H1 (cell line): ENCODE measurements around the gene VSTM2L. TPM values are rescaled to one million over a fixed set of nuclear protein-coding genes. Genes with fewer than 3 reads are reported as not detected.

Experiments
- CTCF ChIA-PET: fragments of 300-600 bp; sonication (Branson Sonifier 250); formaldehyde crosslinking; loops from one replicate; lab custom pipeline; 2021; ENCODE audit not compliant: partially characterized antibody; lab: Charles Lee
- POLR2A ChIA-PET: fragments of 300-600 bp; sonication (Branson Sonifier 250); formaldehyde crosslinking; loops from one replicate; lab custom pipeline; 2021; ENCODE audit warnings: inconsistent platforms; ENCODE audit not compliant: partially characterized antibody; lab: Charles Lee
- DNase-seq, 2 experiments: peaks; one replicate each; pipeline versions ENCODE4 v3.0.0 to v3.0.0-alpha.2; 2010 to 2022; ENCODE audit warnings: low spot score in 2 of 2, low read depth in 1 of 2, mixed read lengths in 1 of 2
- FAIRE-seq: peaks from 2 replicates; lab custom pipeline; 2011; peaks lifted over from hg19 to GRCh38; lab: Jason Lieb, UNC
- H2AFZ ChIP-seq: 2 replicates; pipeline ENCODE4 v1.8.1; 2012; ENCODE audit warnings: low read length, inconsistent platforms
- H2AK5ac ChIP-seq: 2 replicates; pipeline ENCODE4 v1.6.1; 2013; ENCODE audit warnings: low read depth, low read length
- H2BK120ac ChIP-seq: replicated peaks from 2 replicates; pipeline ENCODE3; 2013; ENCODE audit warnings: low read depth, low read length, inconsistent platforms
- H2BK12ac ChIP-seq: 2 replicates; pipeline ENCODE4 v1.6.1; 2013; ENCODE audit warnings: low read depth, low read length
- H2BK15ac ChIP-seq: 2 replicates; pipeline ENCODE4 v1.6.1; 2013; ENCODE audit warnings: low read length
- H2BK20ac ChIP-seq: 2 replicates; pipeline ENCODE4 v1.6.1; 2013; ENCODE audit warnings: low read length
- H2BK5ac ChIP-seq: 2 replicates; pipeline ENCODE4 v1.6.1; 2013; ENCODE audit warnings: low read depth, low read length
- H3K14ac ChIP-seq: 2 replicates; pipeline ENCODE4 v1.6.1; 2013; ENCODE audit warnings: inconsistent platforms; ENCODE audit not compliant: insufficient read length
- H3K18ac ChIP-seq: 2 replicates; pipeline ENCODE4 v1.6.1; 2013; ENCODE audit warnings: low read length; ENCODE audit errors: extremely low read depth
- H3K23ac ChIP-seq: 2 replicates; pipeline ENCODE4 v1.6.1; 2013; ENCODE audit warnings: inconsistent platforms; ENCODE audit not compliant: insufficient read length
- H3K23me2 ChIP-seq: 2 replicates; pipeline ENCODE4 v1.6.1; 2013; ENCODE audit warnings: low read depth, low read length
- H3K27ac ChIP-seq: 2 replicates; pipeline ENCODE4 v1.6.1; 2011; ENCODE audit warnings: low read depth, low read length, inconsistent platforms
- H3K27me3 ChIP-seq, 4 experiments: replicated peaks in 1 of 4; 1 replicate in 1 of 4; 2 replicates in 3 of 4; pipeline versions ENCODE4 v1.6.1 to v1.8.1; 2011 to 2013; ENCODE audit warnings: low read length in 3 of 4, mild to moderate bottlenecking in 3 of 4, inconsistent platforms in 2 of 4, mixed read lengths in 2 of 4, moderate library complexity in 1 of 4; ENCODE audit not compliant: control insufficient read depth in 3 of 4, insufficient read depth in 3 of 4; ENCODE audit errors: extremely low read depth in 1 of 4
- H3K36me3 ChIP-seq, 4 experiments: 2 replicates each; pipeline versions ENCODE4 v1.6.1 to v1.8.1; 2011 to 2013; ENCODE audit warnings: mild to moderate bottlenecking in 4 of 4, low read length in 3 of 4, moderate library complexity in 2 of 4, control low read depth in 1 of 4, inconsistent platforms in 1 of 4; ENCODE audit not compliant: insufficient read depth in 4 of 4, control insufficient read depth in 2 of 4
- H3K4ac ChIP-seq: replicated peaks from 2 replicates; pipeline ENCODE3; 2013; ENCODE audit warnings: low read length, low read depth, mixed read lengths, inconsistent platforms; ENCODE audit not compliant: insufficient read length
- H3K4me1 ChIP-seq, 4 experiments: replicated peaks in 1 of 4; 1 replicate in 1 of 4; 2 replicates in 3 of 4; pipeline versions ENCODE4 v1.6.1 to v1.8.1; 2011 to 2013; ENCODE audit warnings: low read length in 3 of 4, inconsistent platforms in 2 of 4, mixed read lengths in 1 of 4; ENCODE audit not compliant: insufficient read depth in 4 of 4, control insufficient read depth in 3 of 4
- H3K4me2 ChIP-seq, 2 experiments: 2 replicates each; pipeline versions ENCODE4 v1.6.1 to v1.8.1; 2011 to 2013; ENCODE audit warnings: low read depth in 2 of 2, low read length in 2 of 2, control low read depth in 1 of 2, inconsistent platforms in 1 of 2, mild to moderate bottlenecking in 1 of 2; ENCODE audit not compliant: insufficient read depth in 1 of 2
- H3K4me3 ChIP-seq, 4 experiments: fragments of 200-600, 300-600 bp in 1 of 4; sonication (generic), shearing (Covaris generic), sonication (Bioruptor Twin) in 1 of 4; 2 replicates each; pipeline versions ENCODE4 v1.5.1 to v1.8.1; 2011 to 2016; ENCODE audit warnings: low read length in 4 of 4, low read depth in 3 of 4, control low read depth in 2 of 4, inconsistent platforms in 2 of 4, mild to moderate bottlenecking in 2 of 4, mixed read lengths in 1 of 4, moderate library complexity in 1 of 4; ENCODE audit not compliant: insufficient read depth in 2 of 4; ENCODE audit errors: extremely low read depth in 1 of 4
- H3K56ac ChIP-seq: replicated peaks from 2 replicates; pipeline ENCODE3; 2013; ENCODE audit warnings: low read depth, mild to moderate bottlenecking, mixed read lengths, low read length, inconsistent platforms; ENCODE audit not compliant: insufficient read length
- H3K79me1 ChIP-seq: 2 replicates; pipeline ENCODE4 v1.6.1; 2013; ENCODE audit warnings: low read depth, low read length, control low read depth
- H3K79me2 ChIP-seq, 2 experiments: 2 replicates each; pipeline versions ENCODE4 v1.6.1 to v1.8.1; 2012 to 2013; ENCODE audit warnings: low read length in 2 of 2, mild to moderate bottlenecking in 2 of 2, inconsistent platforms in 1 of 2; ENCODE audit not compliant: insufficient read depth in 2 of 2, control insufficient read depth in 1 of 2
- H3K9ac ChIP-seq, 4 experiments: replicated peaks in 1 of 4; 1 replicate in 1 of 4; 2 replicates in 3 of 4; pipeline versions ENCODE4 v1.6.1 to v1.8.1; 2011 to 2013; ENCODE audit warnings: low read depth in 3 of 4, low read length in 3 of 4, control low read depth in 2 of 4, mild to moderate bottlenecking in 2 of 4, moderate library complexity in 2 of 4, inconsistent platforms in 1 of 4; ENCODE audit errors: extremely low read depth in 1 of 4
- H3K9me3 ChIP-seq, 2 experiments: 2 replicates each; pipeline versions ENCODE4 v1.6.1 to v1.8.1; 2012 to 2013; ENCODE audit warnings: mild to moderate bottlenecking in 2 of 2, moderate library complexity in 2 of 2, control low read depth in 1 of 2, inconsistent platforms in 1 of 2, low read depth in 1 of 2, low read length in 1 of 2, mixed read lengths in 1 of 2; ENCODE audit not compliant: insufficient read depth in 2 of 2
- H4K20me1 ChIP-seq, 2 experiments: replicated peaks in 1 of 2; 2 replicates each; pipeline versions ENCODE3 to v1.8.1; 2011 to 2013; ENCODE audit warnings: inconsistent platforms in 2 of 2, low read length in 2 of 2, mild to moderate bottlenecking in 1 of 2; ENCODE audit not compliant: insufficient read depth in 2 of 2, control insufficient read depth in 1 of 2
- H4K5ac ChIP-seq: 2 replicates; pipeline ENCODE4 v1.6.1; 2013; ENCODE audit warnings: low read length, low read depth, mixed read lengths, inconsistent platforms; ENCODE audit not compliant: insufficient read length
- H4K8ac ChIP-seq: 2 replicates; pipeline ENCODE4 v1.8.0; 2013; ENCODE audit warnings: mild to moderate bottlenecking, moderate library complexity, low read length, inconsistent platforms; ENCODE audit not compliant: insufficient read depth; ENCODE audit errors: extremely low read depth
- H4K91ac ChIP-seq: replicated peaks from 2 replicates; pipeline ENCODE3; 2013; ENCODE audit warnings: low read length, mixed read lengths, inconsistent platforms; ENCODE audit not compliant: insufficient read length
- SRF ChIP-seq: IDR thresholded peaks from 2 replicates; pipeline ENCODE4 v1.6.1; 2011; ENCODE audit warnings: mild to moderate bottlenecking, low read depth, low read length, moderate library complexity
- WGBS, 2 experiments: shearing (Covaris generic) in 1 of 2; methylation state at CpG; one replicate each; pipeline versions ENCODE4 v1.1.6 to v1.1.7; 2013 to 2015; ENCODE audit warnings: low lambda C conversion rate in 2 of 2, mixed read lengths in 2 of 2, inconsistent platforms in 1 of 2, low coverage in 1 of 2, missing lambda C conversion rate in 1 of 2; ENCODE audit not compliant: insufficient replicate concordance in 2 of 2, insufficient coverage in 1 of 2, insufficient read length in 1 of 2; ENCODE audit errors: extremely low coverage in 1 of 2, missing lambda C conversion rate in 1 of 2; 5-methylcytosine and 5-hydroxymethylcytosine counted together
- polyA plus RNA-seq, 7 experiments: library from polyadenylated mRNA; depleted of rRNA in 3 of 7; stranded (reverse) in 5 of 7; unstranded in 2 of 7; fragments of >200 nt in 5 of 7; fragments of 200-250 nt in 2 of 7; gene quantifications; 1 replicate in 5 of 7; 2 replicates in 1 of 7; 4 replicates in 1 of 7; pipeline versions ENCODE4 v1.2.1 to v1.2.3, GENCODE V29; 2011 to 2013; ENCODE audit warnings: missing spikeins in 2 of 7, mixed read lengths in 2 of 7
- total RNA-seq: library from RNA; stranded (reverse); fragmentation: NEBNext Ultra II Directional; extraction: Animal tissue kit (Norgen Biotek cat#: 25700); gene quantifications from 2 replicates; pipeline ENCODE4 v1.2.1, GENCODE V29; 2021
- TF ChIP-seq, protein P1 (sequence below): IDR thresholded peaks from 2 replicates; pipeline ENCODE4 v1.6.1; 2012; ENCODE audit warnings: inconsistent platforms

The VSTM2L gene
- total and polyA plus RNA-seq, 2 of the 8 experiments (the other 6 are each of a cell fraction or from before 2014, with no cell fraction given) = 1.3 to 3.2 TPM

DNA sequence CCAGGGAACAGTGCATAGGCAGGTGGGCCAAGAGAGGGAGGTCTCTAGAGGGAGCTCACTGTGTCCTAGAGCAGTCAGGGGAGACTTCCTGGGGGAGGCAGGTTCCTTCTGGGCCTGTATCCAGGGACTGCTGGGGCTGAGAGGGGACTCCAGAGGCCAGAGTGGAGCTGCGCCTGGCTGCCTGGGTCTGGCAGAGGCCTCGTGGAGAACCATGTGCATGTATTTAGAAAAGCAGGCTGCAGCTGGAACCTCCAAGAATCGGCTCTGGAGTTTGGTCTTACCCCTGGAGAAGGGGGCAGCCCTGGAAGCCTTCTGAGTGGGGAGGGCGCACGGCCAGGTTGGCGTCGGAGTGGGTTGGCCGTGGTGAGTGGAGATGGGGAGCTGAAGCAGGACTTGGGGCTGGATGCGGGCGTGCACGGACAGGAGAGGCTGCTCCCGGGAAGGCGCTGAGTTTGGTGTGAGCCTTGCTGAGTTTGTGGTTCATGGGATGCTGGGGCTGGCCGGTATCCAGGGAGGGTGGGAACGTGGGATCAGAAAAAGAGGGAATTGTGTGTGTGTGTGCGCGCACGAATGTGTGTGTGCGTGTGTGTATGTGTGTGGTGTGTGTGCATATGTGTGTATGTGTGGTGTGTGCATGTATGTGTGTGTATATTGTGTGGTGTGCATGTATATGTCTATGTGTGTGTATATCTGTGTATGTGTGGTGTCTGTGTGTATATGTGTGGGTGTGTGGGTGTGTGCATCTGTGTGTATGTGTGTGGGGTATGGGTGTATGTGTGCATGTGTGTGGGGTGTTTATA, 10.8 kb downstream of the VSTM2L start:
- POLR2A ChIA-PET = interaction anchor here (0.9 to 1.4 kb wide), 3 partner anchors 11 to 58 kb away, joined by 3 to 5 read pairs (median 4); partner anchors contain the start of gene VSTM2L
- Histone ChIP-seq H3K9ac (no peak overlapping the region), H3K27me3 (no peaks in the 10 kb centered on the region; a peak in 3 of 7 replicates), H3K23ac (no peak overlapping the region), H3K4ac (peak overlapping the region; percentile 44), H2BK20ac (peak overlapping the region; percentile 18), H3K4me3 (no peak overlapping the region), H4K8ac (no peak overlapping the region), H3K79me1 (no peaks in the 10 kb centered on the region), H3K23me2 (peaks cover 17% of the 10 kb centered on the region; the same call in 1 of the 2 replicates), H2BK120ac (peak overlapping the region; percentile 35), H4K20me1 (peaks cover 0 to 5% of the 10 kb centered on the region in 2 experiments), H3K14ac (no peak overlapping the region), H3K9me3 (no peaks in the 10 kb centered on the region), H3K56ac (peak overlapping the region; percentile 70), H4K91ac (peak overlapping the region; percentile 34), H3K79me2 (no peaks in the 10 kb centered on the region), H3K4me2 (peak overlapping the region in 1 of 2 experiments; percentile 76; a peak in 1 of 4 replicates), H2BK5ac (peak overlapping the region; percentile 22; the same call in 1 of the 2 replicates), H2AFZ (no peak overlapping the region), H2BK15ac (peak overlapping the region; percentile 100), H2BK12ac (peak overlapping the region; percentile 52; the same call in 1 of the 2 replicates), H3K4me1 (peaks cover 6 to 44% (median 24%) of the 10 kb centered on the region in 4 experiments), H3K18ac (peak overlapping the region; percentile 60; the same call in 1 of the 2 replicates), H3K27ac (no peak overlapping the region), H4K5ac (no peak overlapping the region), H2AK5ac (peak overlapping the region; percentile 95), H3K36me3 (no peaks in the 10 kb centered on the region)
- DNase-seq (no peak), FAIRE-seq (no peak)
- TF ChIP-seq SRF = no peak
- TF ChIP-seq, protein P1, sequence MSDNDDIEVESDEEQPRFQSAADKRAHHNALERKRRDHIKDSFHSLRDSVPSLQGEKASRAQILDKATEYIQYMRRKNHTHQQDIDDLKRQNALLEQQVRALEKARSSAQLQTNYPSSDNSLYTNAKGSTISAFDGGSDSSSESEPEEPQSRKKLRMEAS = peak; percentile 39; the same call in 1 of the 2 replicates
- 89% methylated on average over 19 of the region's 19 CpGs; no CpG with 5 or more reads in 1 of the 2 experiments for WGBS, 2 experiments
- CTCF ChIA-PET = interaction anchor here (0.9 to 1.7 kb wide), 9 partner anchors 12 to 350 kb away, joined by 3 to 6 read pairs (median 4); partner anchors contain the start of gene VSTM2L
